ENCODE measurements around the gene CYTH3.
"Not testable (repeated sequence)": the region's sequence is repeated elsewhere in the genome, so short reads cannot be mapped to it uniquely, and the experiment has no call there.

The CYTH3 gene

GRCh38 chr7:6228361-6229229 lies 43.8 kb downstream of the CYTH3 start:
- no peak for DNase-seq

DNA sequence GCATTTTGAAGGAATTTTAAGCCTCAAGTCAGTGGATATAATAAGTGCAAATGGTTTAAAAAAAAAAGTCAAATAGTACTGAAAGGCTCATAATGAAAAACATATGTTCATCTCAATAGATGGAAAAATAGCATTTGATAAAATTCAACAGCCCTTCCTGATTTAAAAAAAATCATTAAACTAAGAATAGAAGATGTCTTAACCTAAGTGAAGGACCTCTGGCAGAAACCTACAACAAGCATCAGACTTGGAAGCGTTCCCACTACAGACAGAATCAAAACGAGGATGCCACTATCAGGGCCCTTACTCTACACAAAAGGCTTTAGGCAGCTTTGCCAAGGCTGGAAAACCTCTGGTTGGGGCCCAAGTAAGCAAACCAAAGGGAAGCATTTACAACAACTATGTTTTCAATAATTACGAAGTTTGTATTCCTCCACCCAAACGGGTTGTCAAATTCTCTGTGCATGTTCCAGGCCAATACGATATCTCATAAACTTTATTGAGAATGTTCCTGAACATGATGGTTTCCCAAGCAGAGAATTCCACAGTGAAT lies 45.1 kb downstream of the CYTH3 start:
- DNase-seq, result no peak

DNA sequence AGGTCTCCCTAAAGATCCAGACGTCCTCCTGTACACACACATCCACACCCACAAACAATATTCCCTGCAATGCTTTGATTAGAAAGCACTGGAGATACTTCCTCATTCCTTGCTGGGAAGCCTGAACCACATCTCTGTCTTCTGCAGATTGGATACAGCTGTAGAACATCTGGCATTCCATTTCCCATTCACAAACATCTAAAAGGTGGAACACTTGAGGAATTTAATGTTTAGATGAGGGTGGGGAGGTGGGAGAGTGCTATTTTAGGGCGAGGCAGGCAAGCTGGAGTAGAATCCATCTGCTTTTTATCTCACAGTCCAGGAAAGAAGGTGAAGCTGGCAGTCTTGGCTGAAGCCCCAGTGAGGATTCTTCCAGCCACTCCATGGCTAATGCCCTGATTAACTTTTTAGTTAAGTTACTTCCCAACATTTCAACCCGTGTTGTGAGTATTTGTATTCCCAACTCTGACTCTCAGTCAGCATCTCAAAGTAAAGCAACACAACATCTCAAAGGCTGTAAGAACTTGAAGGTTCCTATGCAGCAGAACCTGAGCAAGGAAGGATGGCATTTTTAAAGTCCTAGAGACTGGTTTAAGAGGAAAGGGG lies 46.1 kb downstream of the CYTH3 start:
- DNase-seq, result no peak

DNA sequence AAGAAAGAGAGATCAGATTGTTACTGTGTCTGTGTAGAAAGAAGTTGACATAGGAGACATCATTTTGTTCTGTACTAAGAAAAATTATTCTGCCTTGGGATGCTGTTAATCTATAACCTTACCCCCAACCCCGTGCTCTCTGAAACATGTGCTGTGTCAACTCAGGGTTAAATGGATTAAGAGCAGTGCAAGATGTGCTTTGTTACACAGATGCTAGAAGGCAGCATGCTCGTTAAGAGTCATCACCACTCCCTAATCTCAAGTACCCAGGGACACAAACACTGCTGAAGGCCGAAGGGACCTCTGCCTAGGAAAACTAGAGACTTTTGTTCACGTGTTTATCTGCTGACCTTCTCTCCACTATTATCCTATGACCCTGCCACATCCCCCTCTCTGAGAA lies 49.0 kb downstream of the CYTH3 start:
- not testable (repeated sequence) for DNase-seq

DNA sequence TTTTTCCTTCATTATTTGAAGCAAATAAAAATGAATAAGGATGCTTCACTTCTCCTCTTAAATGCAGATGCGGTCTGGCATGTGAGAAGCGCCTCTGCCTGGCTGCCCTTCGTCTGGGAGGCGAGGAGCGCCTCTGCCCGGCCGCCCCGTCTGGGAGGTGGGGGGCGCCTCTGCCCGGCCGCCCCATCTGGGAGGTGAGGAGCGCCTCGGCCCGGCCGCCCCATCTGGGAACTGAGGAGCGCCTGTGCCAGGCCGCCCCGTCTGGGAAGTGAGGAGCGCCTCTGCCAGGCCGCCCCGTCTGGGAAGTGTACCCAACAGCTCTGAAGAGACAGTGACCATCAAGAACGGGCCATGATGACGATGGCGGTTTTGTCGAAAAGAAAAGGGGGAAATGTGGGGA lies 49.4 kb downstream of the CYTH3 start:
- not testable (repeated sequence) for DNase-seq

- DNase-seq, result no peak
Observed at GRCh38 chr7:6221340-6222319, 50.8 kb downstream of the CYTH3 start.

DNA sequence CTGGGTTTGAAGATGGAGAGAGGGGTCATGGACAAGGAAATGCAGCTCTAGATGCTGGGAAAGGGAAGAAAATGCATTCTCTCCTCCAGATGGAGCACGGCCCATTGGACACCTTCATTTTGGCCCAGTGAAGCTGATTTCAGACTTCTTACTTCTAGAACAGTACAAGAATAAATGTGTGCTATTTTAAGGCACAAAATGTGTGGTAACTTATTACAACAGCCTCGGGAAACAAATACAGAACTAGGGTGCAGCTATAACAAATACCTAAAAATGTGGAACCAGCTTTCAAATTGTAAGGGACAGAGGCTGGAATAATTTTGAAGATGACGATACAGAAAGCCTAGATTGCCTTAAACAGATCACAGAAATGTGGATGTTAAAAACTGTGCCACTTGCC lies 54.1 kb downstream of the CYTH3 start:
- no peak for DNase-seq

DNA sequence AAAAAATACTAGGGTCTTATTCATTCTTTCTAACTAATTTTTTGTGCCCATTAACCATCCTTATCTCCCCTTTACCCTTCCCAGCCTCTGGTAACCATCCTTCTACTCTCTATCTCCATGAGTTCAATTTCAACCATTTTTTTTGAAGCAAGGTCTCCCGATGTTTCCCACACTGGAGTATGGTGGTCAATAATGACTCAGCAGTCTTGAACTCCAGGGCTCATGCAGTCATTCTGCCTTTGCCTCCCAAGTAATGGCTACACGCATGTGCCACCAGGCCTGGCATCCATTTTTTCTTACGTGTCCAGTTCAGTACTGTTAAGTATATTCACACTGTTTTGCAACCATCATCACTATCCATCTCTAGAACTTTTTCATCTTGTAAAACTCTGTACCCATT lies 60.4 kb downstream of the CYTH3 start:
- DNase-seq, result no peak

- DNase-seq, result no peak
Observed at GRCh38 chr7:6210621-6211372, 61.6 kb downstream of the CYTH3 start.

GRCh38 chr7:6209340-6209739 lies 63.1 kb downstream of the CYTH3 start:
- DNase-seq, result no peak

GRCh38 chr7:6208573-6209328 lies 63.7 kb downstream of the CYTH3 start:
- DNase-seq, result no peak

GRCh38 chr7:6205971-6206660 lies 66.3 kb downstream of the CYTH3 start:
- no peak for DNase-seq

DNA sequence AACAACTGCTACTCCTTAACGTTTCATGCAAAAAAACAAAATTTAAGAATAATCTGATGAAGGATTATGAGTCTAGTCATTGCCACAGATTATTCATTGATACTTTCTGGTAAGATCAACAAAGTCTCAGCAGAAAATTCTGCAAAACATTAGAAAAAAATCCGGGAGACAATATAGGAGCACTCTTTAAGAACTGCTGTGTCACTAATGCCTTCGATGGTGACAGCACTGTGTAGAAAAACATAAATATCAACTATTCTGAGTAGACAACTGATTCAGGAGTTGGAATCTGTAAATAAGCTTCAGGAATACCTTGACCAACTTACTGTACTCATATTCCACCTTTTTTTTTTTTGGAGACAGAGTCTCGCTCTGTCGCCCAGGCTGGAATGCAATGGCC lies 69.0 kb downstream of the CYTH3 start:
- DNase-seq, result no peak

GRCh38 chr7:6202117-6202516 lies 70.3 kb downstream of the CYTH3 start:
- no peak for DNase-seq

GRCh38 chr7:6200971-6201370 lies 71.5 kb downstream of the CYTH3 start:
- no peak for DNase-seq

- no peak for DNase-seq
Observed at GRCh38 chr7:6198689-6199595, 73.5 kb downstream of the CYTH3 start.

DNA sequence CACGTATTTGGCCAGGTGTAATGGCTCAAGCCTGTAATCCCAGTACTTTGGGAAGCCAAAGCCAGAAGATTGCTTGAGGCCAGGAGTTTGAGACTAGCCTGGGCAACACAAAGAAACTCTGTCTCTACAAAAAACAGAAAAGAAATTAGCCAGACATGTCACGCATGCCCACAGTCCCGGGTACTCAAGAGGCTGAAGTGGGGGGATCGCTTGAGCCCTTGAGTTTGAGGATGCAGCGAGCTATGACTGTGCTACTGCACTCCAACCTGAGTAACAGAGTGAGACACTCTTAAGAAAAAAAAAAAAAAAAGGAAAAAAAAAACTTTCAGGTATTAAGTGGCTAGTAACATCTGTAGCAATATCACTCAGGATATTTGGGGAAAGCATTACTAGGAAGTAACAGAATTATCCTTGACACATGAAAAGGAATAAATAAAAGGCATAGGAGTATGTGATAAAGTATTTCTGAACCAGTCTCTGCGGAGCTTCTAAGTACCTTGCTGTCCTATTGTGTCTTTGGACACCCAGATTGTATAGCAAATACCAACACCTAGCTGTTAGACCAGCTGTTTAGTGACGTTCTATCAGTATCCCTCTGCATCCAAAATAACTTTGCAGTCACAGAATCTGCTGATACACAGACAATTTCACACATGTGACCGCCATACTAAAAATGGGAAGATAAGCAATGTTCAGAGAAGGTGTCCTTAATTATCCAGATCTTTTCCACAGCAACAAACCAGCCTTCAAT lies 74.4 kb downstream of the CYTH3 start:
- no peak for DNase-seq

DNA sequence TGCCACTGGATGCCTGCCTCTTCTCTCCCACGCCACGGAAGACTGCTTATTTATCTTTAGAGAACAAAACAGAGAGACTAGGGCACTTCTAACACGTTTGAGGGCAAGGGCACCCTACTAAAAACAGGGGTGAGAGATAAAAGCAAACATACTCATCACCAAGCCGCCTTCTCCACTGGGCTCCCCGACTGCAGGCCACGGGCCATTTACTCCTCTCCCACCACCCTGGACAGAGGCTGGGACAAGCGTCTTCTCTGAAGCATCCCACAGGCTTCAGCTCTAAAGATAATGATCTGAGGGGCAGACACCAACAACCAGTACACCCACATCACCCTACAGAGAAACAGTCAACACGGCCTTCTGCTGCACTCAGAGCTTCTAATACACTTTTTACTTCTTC lies 78.7 kb downstream of the CYTH3 start:
- DNase-seq, result no peak

DNA sequence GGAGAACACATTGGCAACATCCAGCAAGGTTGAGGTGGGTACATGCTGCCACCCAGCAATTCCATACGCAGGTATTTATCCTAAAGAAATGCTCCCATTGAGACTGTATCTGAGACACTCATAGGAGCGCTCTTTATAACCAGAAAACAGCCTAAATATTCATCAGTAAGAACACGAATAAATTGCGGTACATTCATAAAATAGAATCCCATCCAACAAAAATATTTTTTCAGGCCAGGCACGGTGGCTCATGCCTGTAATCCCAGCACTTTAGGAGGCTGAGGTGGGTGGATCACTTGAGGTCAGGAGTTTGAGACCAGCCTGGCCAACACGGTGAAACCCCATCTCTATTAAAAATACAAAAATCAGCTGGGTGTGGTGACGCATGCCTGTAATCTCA lies 81.9 kb downstream of the CYTH3 start:
- DNase-seq, result not testable (repeated sequence)
